GM12878 (cell line): ENCODE data around the gene MAML2. TPM values are rescaled to one million over a fixed set of nuclear protein-coding genes. Genes with fewer than 3 reads are reported as not detected.

Source experiments
- ATAC-seq: fragments of 200-7000 bp; cut with Tn5 transposase; 3 replicates; pipeline ENCODE4 v1.9.1; 2020; ENCODE audit warnings: mild to moderate bottlenecking, moderate library complexity
- BruUV-seq: library from RNA; stranded (reverse); fragments of 400-500 nt; replicated peaks from 2 replicates; lab custom pipeline; 2021; lab: Mats Ljungman, UMichigan
- CTCF ChIA-PET: fragments of 300-600 bp; sonication (Branson Sonifier 250); formaldehyde crosslinking; extraction: SDS; loops from one replicate; lab custom pipeline; 2021; ENCODE audit warnings: inconsistent platforms; lab: Yijun Ruan, JAX
- POLR2A ChIA-PET: fragments of 350-600 bp; formaldehyde crosslinking; extraction: SDS; loops from one replicate; lab custom pipeline; 2021; ENCODE audit warnings: inconsistent platforms; lab: Charles Lee
- RAD21 ChIA-PET: fragments of 300-600 bp; sonication (Branson Sonifier 250); formaldehyde crosslinking; loops from one replicate; lab custom pipeline; 2023; ENCODE audit warnings: antibody characterized with exemption; ENCODE audit not compliant: unreplicated experiment; lab: Charles Lee
- SMC1A ChIA-PET: fragments of 300-600 bp; sonication (Branson Sonifier 250); formaldehyde crosslinking; loops from one replicate; lab custom pipeline; 2023; ENCODE audit not compliant: unreplicated experiment, uncharacterized antibody; lab: Charles Lee
- DNase-seq: peaks from one replicate; pipeline ENCODE4 v3.0.0-alpha.2; 2011; ENCODE audit warnings: low read depth, low spot score
- FAIRE-seq: peaks from 3 replicates; lab custom pipeline; 2011; peaks lifted over from hg19 to GRCh38; lab: Jason Lieb, UNC
- H2AFZ ChIP-seq: 2 replicates; pipeline ENCODE4 v1.6.0; 2011; ENCODE audit warnings: low read depth, low read length, control low read depth; ENCODE audit not compliant: control insufficient read depth
- H3K27ac ChIP-seq: 2 replicates; pipeline ENCODE4 v1.5.1; 2011; ENCODE audit warnings: control low read depth; ENCODE audit not compliant: control insufficient read depth, insufficient read depth
- H3K27me3 ChIP-seq, 2 experiments: replicated peaks in 1 of 2; 2 replicates each; pipeline versions ENCODE4 v1.6.0 to v1.6.1; 2011; ENCODE audit warnings: low read length in 1 of 2; ENCODE audit not compliant: control insufficient read depth in 2 of 2, insufficient read depth in 2 of 2
- H3K36me3 ChIP-seq, 2 experiments: 2 replicates each; pipeline ENCODE4 v1.5.1; 2011; ENCODE audit warnings: low read length in 1 of 2; ENCODE audit not compliant: control insufficient read depth in 2 of 2, insufficient read depth in 2 of 2
- H3K4me1 ChIP-seq: 2 replicates; pipeline ENCODE4 v1.6.1; 2011; ENCODE audit warnings: mild to moderate bottlenecking, low read length, moderate library complexity, mixed read lengths; ENCODE audit not compliant: control insufficient read depth, insufficient read depth
- H3K4me2 ChIP-seq: 2 replicates; pipeline ENCODE4 v1.6.0; 2011; ENCODE audit warnings: control low read depth; ENCODE audit not compliant: control insufficient read depth, insufficient read depth
- H3K4me3 ChIP-seq: fragments of 200-600 bp; sonication (generic); 2 replicates; pipeline ENCODE4 v1.5.1; 2016
- H3K79me2 ChIP-seq: 2 replicates; pipeline ENCODE4 v1.6.0; 2011; ENCODE audit warnings: low read length; ENCODE audit not compliant: control insufficient read depth, insufficient read depth
- H3K9ac ChIP-seq: 2 replicates; pipeline ENCODE4 v1.8.0; 2011; ENCODE audit warnings: low read length, control low read depth, mixed read lengths; ENCODE audit not compliant: control insufficient read depth, insufficient read depth
- H3K9me3 ChIP-seq: replicated peaks from 3 replicates; pipeline ENCODE4 v1.5.1; 2011; ENCODE audit warnings: mild to moderate bottlenecking, low read length; ENCODE audit not compliant: control insufficient read depth, insufficient read depth
- H4K20me1 ChIP-seq: 2 replicates; pipeline ENCODE4 v1.6.0; 2011; ENCODE audit not compliant: control insufficient read depth, insufficient read depth
- CEBPB ChIP-seq, 2 experiments: fragments of 150-350 bp in 1 of 2; IDR thresholded peaks; 2 replicates each; pipeline ENCODE4 v1.6.1; 2012 to 2014; ENCODE audit warnings: low read depth in 2 of 2, low read length in 2 of 2, borderline replicate concordance in 1 of 2, inconsistent platforms in 1 of 2
- KDM1A ChIP-seq: fragments of 200-600 bp; sonication (generic); IDR thresholded peaks from 2 replicates; pipeline ENCODE4 v1.6.1; 2016; ENCODE audit warnings: borderline replicate concordance
- NR2C1 ChIP-seq: fragments of 450-650 bp; IDR thresholded peaks from 2 replicates; pipeline ENCODE4 v1.6.1; 2017; ENCODE audit warnings: antibody characterized with exemption, mild to moderate bottlenecking, moderate library complexity
- RCOR1 ChIP-seq: conservative IDR thresholded peaks from 2 replicates; pipeline ENCODE4 v1.6.1; 2012; ENCODE audit warnings: low read depth, low read length, improper control_type of control experiment
- RELA ChIP-seq: fragments of 450-650 bp; IDR thresholded peaks from 2 replicates; pipeline ENCODE4 v1.8.0; 2014; ENCODE audit warnings: borderline replicate concordance; ENCODE audit not compliant: partially characterized antibody
- RFX5 ChIP-seq: IDR thresholded peaks from 2 replicates; pipeline ENCODE4 v1.6.1; 2011; ENCODE audit warnings: low read depth, low read length, improper control_type of control experiment
- SMAD1 ChIP-seq: fragments of 450-650 bp; IDR thresholded peaks from 2 replicates; pipeline ENCODE4 v1.6.1; 2018; ENCODE audit warnings: mild to moderate bottlenecking, low read depth; ENCODE audit not compliant: partially characterized antibody
- SREBF1 ChIP-seq: IDR thresholded peaks from 2 replicates; pipeline ENCODE4 v1.6.1; 2012; ENCODE audit warnings: mild to moderate bottlenecking, low read length
- TBL1XR1 ChIP-seq: IDR thresholded peaks from 2 replicates; pipeline ENCODE4 v1.6.1; 2012; ENCODE audit warnings: low read depth, low read length, improper control_type of control experiment
- YY1 ChIP-seq: IDR thresholded peaks from 2 replicates; pipeline ENCODE4 v1.6.1; 2011; ENCODE audit warnings: low read depth, mild to moderate bottlenecking, low read length
- WGBS: methylation state at CpG from one replicate; pipeline ENCODE4 v1.1.6; 2016; ENCODE audit warnings: low lambda C conversion rate; ENCODE audit not compliant: insufficient replicate concordance, insufficient coverage; ENCODE audit errors: missing lambda C conversion rate; 5-methylcytosine and 5-hydroxymethylcytosine counted together
- in situ Hi-C: fragments of 300-500 bp; cut with MboI; formaldehyde crosslinking; loops from 9 replicates; pipeline ENCODE4 v1.14.3; 2018; ENCODE audit warnings: mixed read lengths
- intact Hi-C: fragments of 100-400 bp; cut with micrococcal nuclease; formaldehyde crosslinking; loops from one replicate; pipeline ENCODE4 v1.14.2; 2022; ENCODE audit not compliant: unreplicated experiment
- polyA plus RNA-seq, 11 experiments: library from polyadenylated mRNA; depleted of rRNA in 4 of 11; unstranded in 6 of 11; stranded (reverse) in 5 of 11; fragments of >200 nt; fragmentation: Nextera tagmentation in 4 of 11; fragmentation: Illumina TruSeq in 1 of 11; extraction: Ambion mirVana in 4 of 11; extraction: Trizol in 1 of 11; gene quantifications; 1 replicate in 1 of 11; 2 replicates in 10 of 11; pipeline versions ENCODE4 v1.2.1 to v1.2.3, GENCODE V29; 2011 to 2016; ENCODE audit warnings: inconsistent platforms in 2 of 11, missing spikeins in 2 of 11, low read depth in 1 of 11
- total RNA-seq, 4 experiments: library from RNA; depleted of rRNA in 3 of 4; stranded (reverse); fragments of >200 nt in 3 of 4; fragmentation: Illumina TruSeq in 1 of 4; extraction: Trizol in 1 of 4; gene quantifications; 2 replicates each; pipeline versions ENCODE4 v1.2.1 to v1.2.3, GENCODE V29; 2013 to 2021

The MAML2 gene
- total and polyA plus RNA-seq, 10 of the 15 experiments (the other 5 are each of a cell fraction or from before 2014, with no cell fraction given), result 2.5 to 15.1 (median 12.0) TPM

DNA sequence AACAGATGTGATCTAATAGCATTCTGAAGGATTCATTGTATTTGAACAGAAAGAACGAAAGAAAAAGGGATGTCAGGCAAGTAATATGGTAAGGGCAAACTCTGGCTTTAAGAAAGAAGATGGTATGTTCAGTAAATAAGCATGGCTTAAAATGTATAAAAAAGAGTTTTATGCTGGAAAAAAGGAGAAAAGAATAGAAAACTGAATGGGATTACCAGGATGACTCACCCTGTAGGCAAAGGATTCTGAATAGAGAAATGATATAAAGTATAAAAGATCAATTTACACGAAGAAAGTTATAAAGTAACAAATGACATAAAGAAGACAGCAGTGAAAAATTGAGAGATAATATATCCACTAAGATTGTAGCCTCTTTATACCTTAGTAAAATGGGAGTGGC is 42.2 kb upstream of the MAML2 start:
- no peak overlapping the region for H3K4me2 ChIP-seq
- FAIRE-seq (no peak), ATAC-seq (no peak)
- no peaks in the 10 kb centered on the region; the same call in 2 of the 3 replicates for H3K9me3 ChIP-seq
- in situ Hi-C loops, result loop anchor here (5.0 kb wide), 1 partner anchor 593 kb away; the partner anchor contains the start of gene CEP57
- BruUV-seq, result no TSS peak
- SMC1A ChIA-PET, result interaction anchor here (0.6 to 1.0 kb wide), 3 partner anchors 42 to 535 kb away, joined by 3 read pairs; partner anchors contain the start of gene MAML2
- H3K4me3 ChIP-seq, result no peak overlapping the region
- POLR2A ChIA-PET, result no interaction called here
- no peaks in the 10 kb centered on the region for H4K20me1 ChIP-seq
- no peaks in the 10 kb centered on the region for H3K4me1 ChIP-seq
- H2AFZ ChIP-seq, result no peak overlapping the region
- 100% methylated on average over 2 of the region's 2 CpGs for WGBS
- RAD21 ChIA-PET, result no interaction called here
- TF ChIP-seq YY1 (no peak), KDM1A (no peak), CEBPB (IDR thresholded peaks at IDR 0.05; ENCODE audit: borderline replicate concordance in 1 of 2, low read depth in 2 of 2, low read length in 2 of 2) (no peak), RFX5 (no peak), RCOR1 (no peak), SREBF1 (no peak), NR2C1 (no peak), TBL1XR1 (no peak), SMAD1 (no peak), RELA (no peak)
- TF ChIP-seq, all 136 proteins: peak for 0
- no peak for DNase-seq
- Histone ChIP-seq H3K9ac (no peak overlapping the region), H3K36me3 (peaks cover 0 to 7% of the 10 kb centered on the region in 2 experiments; a peak in 1 of 4 replicates), H3K27me3 (no peaks in the 10 kb centered on the region), H3K27ac (no peak overlapping the region), H3K79me2 (peaks cover 28% of the 10 kb centered on the region)
- CTCF ChIA-PET, result interaction anchor here (1.1 kb wide), 1 partner anchor 548 kb away, joined by 4 read pairs; no protein-coding TSS in a partner anchor
- intact Hi-C loops, result loop anchor here (5.0 kb wide), 2 partner anchors 128 to 143 kb away; no protein-coding TSS in a partner anchor
